Epithelial cell of prostate (primary cell): ENCODE measurements around the gene KRTAP10-7.
"Not testable (repeated sequence)": the region's sequence is repeated elsewhere in the genome, so short reads cannot be mapped to it uniquely, and the experiment has no call there.

ENCODE experiments used
- DNase-seq: peaks from one replicate; pipeline ENCODE4 v3.0.0-alpha.2; 2011; ENCODE audit warnings: low read depth, low spot score
- H3K27ac ChIP-seq: fragments of 450-650 bp; 2 replicates; pipeline ENCODE4 v1.5.1; 2017; ENCODE audit warnings: mild to moderate bottlenecking

The KRTAP10-7 gene

DNA sequence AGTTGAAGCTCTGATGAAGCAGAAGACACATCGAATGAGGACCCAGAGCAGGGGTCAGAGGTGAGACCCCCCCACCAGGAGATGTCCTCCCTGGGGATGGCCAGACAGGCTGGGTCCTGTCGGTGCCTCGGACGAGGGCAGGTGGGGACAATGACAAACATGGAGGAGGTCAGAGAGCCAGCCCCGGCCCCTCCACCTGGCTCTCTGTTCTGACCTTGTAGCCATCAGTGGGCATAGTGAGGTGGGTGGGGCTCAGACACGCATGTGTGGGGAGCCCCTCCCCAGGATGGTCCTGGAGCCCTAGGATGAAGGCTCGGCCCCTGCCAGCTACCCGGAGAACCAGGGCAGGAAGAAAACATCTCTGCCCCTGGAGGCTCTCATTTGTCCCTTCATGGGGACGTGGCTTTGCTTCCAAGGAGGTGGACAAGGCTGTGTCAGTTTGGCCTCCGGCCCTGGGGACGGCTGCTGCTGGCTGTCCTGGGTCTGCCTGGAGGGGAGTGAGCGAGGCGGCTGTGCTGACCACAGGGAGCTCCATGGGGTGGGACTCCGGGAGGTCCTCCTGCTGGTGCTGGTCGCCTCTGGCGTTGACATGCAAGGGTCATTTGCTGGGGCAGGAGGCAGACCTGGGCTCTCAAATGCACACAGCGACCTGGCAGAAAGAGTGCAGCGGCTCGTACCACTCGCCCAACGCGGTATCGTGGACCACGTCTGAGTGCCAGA, 10.7 kb upstream of the KRTAP10-7 start:
- no peak overlapping the region for H3K27ac ChIP-seq
- DNase-seq, result no peak

DNA sequence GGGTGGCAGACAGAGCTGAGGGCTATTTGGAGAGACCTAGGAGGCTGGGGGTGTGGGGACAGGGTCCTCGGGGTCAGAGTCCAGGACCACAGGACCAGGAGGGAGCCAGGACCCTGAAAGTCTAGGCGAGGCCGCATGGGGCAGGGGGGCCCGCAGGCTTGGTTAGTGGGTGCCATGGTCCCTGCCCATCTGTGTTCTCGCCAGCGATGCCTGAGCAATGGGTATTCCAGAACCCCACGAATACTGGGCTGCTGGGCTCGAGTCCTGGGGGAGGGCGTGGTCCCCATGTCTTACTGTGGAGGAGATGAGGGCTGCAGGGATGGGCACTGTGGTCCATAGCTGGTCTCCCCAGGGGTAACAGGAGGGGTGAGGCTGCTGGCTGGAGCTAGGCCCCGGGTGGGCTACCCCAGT, 10.1 kb upstream of the KRTAP10-7 start:
- no peak overlapping the region for H3K27ac ChIP-seq
- DNase-seq, result no peak

DNA sequence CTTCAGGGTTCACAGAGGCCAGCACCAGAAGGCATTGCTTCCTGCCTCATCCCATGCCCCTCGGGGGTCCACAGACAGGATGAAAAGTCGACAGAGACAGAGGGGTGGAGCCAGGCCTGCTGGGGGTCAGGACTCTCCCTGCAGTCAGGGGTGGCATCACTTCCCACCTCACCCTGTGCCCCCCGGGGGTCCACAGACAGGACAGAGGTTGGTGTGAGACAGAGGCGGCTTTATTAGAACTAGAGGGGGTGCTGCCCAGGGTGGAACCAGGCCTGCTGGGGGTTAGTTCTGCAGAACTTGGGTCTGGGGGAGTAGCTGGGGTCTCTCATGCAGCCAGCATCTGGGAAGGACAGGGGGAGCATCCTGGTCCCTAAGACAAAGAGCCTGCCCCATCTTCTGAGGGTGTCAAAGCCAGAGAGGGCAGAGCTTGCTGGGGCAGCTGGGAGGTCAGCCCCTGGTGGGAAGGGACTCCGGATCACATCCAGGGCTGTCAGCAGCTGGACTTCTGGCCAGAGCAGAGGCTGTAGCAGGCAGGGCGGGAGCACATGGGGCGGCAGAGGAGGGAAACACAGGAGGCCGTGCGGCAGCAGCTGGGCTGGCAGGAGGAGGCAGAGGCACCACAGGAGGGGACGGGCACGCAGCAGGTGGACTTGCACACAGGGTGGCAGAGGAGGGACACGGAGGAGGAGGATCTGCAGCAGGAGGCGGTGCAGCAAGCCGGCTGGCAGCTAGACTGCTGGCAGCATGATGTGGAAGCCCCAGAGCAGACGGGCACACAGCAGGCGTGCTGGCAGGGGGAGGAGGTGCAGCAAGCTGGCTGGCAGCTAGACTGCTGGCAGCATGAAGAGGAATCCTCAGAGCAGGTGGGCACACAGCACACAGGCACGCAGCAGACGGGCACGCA, 9.2 kb upstream of the KRTAP10-7 start:
- not testable (repeated sequence) for DNase-seq, H3K27ac ChIP-seq

DNA sequence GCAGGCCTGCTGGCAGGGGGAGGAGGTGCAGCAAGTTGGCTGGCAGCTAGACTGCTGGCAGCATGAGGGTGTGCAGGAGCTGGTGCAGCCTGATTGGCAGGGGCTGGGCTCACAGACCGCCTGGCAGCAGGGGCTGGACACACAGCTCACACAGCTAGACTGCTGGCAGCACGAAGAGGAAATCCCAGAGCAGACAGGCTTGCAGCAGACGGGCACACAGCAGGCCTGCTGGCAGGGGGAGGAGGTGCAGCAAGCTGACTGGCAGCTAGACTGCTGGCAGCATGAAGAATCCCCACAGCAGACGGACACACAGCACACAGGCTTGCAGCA, 8.6 kb upstream of the KRTAP10-7 start:
- DNase-seq, H3K27ac ChIP-seq: not testable (repeated sequence)

DNA sequence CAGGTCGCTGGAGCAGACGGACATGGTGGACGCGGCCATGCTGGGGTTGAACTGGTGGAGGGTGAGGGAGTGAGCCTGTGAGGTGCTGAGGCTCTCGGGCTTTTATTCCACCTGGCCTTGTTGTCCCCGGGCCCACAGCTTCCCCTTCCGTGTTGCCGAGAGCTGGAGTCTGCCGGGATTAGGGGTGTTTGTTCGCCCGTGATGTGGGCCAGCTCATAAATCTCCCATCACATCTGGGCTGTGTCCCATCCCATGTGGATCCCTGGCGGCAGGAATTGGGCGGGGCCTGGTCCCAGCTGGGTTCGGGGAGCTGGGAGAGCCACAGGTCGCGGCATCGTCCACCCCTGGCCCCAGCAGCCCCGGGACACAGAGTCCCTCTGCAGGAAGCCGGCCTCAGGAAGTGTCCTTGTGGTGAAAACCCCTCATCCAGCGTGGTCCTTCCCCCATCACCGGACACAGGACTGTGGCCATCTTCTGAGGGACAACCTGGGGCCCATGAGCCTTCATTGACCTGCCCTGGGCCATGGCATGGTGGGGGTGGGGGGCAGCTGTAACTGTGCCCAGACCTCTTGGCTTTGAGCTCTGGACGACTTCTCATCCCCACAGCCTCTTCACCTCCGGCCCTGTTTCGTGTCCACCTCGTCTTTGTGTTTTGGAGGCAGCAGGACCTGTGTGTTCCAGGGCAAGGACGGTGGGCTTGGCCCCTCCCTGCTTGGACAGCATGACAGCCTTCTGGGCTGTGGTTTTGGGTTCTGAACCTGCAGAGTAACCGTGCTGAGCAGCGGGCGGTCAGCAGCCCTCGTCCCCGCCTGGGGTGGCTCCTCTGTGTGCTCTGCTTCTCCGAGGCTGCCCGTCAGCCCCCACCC, 7.7 kb upstream of the KRTAP10-7 start, which contains the start of gene KRTAP10-6:
KRTAP10-6 (minus strand) TSS at position 60 of the 866 bp plus-strand sequence; CDS start at position 39, 21 bp downstream.
- DNase-seq, result no peak
- no peak within 1 kb of the TSS for H3K27ac ChIP-seq

DNA sequence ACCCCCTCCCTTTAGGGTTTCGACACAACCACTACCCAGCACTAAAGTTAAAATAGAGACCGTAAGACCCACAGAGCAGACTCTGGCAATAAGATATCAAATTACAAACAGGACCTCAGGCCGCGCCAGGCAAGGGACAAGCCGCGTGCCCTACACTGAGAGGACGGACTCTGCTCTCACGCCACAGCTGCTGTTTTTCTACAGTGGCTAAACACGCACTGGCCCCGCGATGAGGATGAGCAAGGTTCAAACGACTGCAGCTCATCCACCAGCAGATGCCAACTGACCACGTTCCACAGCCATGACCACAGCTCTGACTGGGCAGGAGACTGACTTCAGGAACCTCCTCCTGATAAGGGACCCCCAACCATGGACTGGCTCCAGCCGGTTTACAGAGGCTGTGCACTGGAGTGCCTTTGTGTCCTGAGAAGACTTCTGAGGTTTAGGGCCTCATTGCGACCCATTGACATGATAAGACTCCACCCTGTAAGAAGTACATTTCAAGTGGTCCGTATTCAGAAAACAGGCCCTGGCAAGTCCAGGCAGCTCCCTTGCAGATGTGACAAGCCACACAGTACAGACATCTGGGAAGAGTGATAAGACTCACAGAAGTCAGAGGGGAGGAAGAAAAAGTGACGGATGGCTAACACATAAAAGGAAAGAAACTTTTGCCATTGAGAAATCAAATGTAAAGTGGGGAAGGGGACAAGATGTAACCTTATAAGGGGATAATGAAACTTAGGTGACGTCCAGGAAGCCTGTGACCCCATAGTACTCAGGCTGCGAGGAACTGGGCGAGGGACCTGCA, 6.6 kb upstream of the KRTAP10-7 start:
- no peak overlapping the region for H3K27ac ChIP-seq
- DNase-seq, result no peak

DNA sequence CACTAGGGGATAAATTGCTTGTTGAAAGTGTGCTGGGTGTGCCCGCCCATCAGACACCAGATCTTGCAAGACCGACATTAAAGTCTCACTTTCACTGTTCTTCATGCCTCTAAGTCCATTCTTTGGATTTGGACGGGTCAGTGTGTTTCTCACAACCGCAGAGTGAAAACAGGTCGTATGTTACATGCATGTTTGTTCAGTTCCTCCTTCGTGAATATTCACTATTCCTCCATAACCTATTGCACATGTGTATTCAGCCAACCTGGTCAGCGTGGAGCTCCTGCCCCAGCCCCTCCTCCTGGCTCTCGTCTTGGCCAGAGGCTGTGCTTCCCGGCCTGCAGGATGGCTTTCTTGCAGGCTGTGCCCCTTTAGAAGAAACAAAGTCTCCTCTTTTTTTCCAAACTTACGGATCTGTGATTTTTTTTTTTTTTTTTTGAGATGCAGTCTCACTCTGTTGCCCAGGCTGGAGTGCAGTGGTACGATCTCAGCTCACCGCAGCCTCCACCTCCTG, 5.9 kb upstream of the KRTAP10-7 start:
- H3K27ac ChIP-seq, result no peak overlapping the region
- no peak for DNase-seq

DNA sequence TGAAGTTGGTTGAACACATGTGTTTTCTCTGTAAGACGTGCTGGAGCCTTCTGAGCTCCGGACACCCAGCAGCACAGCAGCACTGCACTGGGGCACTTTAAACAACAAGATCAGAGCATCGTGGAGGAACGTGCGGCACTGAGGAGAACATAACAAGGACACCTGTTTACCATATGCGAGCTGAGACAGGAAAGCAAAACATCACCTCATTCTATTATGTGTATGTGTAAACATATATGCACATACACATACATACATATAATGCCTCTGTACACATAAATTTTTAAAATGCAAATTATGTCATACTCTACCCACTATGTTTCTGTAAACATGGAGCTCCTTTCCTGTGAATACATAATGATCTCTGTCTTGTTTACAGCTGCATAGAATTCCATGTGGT, 4.9 kb upstream of the KRTAP10-7 start:
- no peak for DNase-seq
- H3K27ac ChIP-seq, result no peak overlapping the region

DNA sequence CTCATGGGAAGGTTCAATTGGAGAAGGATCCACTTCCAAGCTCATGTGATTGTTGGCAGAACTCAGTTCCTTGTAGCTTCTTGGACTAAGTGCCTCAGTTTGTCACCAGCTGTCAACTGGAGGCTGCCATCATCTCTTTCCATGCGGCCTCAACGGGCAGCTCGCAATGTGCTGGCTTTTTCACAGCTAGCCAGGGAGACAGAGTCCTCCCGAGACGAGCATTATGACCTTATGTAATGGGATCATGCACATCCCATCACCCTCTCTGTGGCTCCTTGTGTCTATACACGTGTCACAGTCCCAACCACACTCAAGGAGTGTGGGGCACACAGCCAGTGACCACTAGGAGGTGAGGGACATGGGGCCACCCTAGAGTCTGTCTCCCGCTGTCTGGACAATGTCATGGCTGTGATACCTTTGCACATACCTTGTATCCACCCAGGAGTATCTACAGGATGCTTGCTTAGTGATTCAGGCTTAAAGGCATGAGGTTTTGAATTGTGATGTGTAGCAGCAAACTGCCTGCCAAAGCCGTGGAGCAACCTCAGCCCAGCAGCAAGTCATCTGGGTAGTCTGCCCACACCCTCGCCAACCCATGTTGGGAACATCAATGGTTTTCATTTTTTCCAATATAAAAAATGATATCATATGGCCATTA, 4.2 kb upstream of the KRTAP10-7 start:
- peak; percentile 52 for DNase-seq
- H3K27ac ChIP-seq, result no peak overlapping the region

DNA sequence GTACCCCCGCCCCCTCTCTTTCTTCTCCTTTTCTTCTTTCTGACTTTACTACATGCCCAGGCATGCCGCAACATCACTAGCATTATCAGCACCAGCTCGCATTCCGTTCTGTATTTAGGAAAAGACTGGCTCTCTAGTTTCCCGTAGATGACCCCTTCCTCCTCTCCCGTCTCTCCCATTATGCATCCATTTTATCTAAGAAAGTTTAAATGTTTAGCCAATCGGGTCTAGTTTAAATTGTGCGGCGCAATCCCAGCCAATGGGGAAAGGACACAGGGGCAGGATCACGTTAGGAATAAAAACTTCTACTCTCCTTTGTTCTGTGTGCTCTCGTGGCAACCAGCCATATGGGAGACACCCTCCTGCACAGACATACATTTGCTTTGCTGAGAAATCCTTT, 2.3 kb upstream of the KRTAP10-7 start:
- H3K27ac ChIP-seq, result no peak overlapping the region
- DNase-seq, result no peak

DNA sequence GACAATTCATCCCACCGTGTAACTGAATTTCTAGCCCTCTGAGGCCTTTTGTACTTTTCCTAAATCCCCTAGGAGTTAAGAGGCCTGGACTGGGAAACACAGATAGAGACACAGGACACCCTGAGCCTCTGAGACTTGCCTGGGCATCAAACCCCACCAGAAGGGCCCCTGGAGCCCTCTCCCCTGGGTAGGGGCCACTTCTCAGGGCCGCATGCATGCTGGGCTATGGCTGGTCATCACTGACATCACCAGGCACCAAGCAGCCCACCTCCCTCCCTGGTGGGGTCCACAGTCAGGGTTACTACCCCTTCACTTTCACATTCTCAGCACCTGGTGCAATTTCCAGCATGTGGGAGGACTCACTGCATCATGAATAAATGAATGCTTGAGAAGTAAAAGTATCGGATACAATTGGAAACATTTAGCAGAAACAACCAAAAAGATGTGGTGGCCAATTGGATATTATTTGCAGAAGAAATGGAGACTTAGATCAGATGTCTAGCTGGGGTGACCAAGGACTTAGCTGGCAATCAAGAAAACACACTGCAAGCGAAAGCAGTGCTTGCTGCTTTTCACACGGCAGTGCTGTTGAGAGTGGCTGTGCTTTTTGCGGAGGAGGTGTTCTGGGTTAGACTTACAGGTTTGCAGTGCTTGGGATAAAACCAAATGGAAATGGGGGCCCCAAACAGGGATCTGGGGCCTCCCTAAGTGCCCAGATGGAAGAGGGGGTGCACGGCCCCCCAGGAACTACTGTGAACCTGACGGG, 950 bp upstream of the KRTAP10-7 start:
- H3K27ac ChIP-seq, result no peak overlapping the region
- DNase-seq, result no peak

DNA sequence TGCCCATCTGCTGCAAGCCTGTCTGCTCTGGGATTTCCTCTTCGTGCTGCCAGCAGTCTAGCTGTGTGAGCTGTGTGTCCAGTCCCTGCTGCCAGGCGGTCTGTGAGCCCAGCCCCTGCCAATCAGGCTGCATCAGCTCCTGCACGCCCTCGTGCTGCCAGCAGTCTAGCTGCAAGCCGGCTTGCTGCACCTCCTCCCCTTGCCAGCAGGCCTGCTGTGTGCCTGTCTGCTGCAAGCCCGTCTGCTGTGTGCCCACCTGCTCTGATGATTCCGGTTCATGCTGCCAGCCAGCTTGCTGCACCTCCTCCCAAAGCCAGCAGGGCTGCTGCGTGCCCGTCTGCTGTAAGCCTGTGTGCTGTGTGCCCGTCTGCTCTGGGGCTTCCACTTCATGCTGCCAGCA, 694 bp downstream of the KRTAP10-7 start:
- not testable (repeated sequence) for H3K27ac ChIP-seq, DNase-seq

DNA sequence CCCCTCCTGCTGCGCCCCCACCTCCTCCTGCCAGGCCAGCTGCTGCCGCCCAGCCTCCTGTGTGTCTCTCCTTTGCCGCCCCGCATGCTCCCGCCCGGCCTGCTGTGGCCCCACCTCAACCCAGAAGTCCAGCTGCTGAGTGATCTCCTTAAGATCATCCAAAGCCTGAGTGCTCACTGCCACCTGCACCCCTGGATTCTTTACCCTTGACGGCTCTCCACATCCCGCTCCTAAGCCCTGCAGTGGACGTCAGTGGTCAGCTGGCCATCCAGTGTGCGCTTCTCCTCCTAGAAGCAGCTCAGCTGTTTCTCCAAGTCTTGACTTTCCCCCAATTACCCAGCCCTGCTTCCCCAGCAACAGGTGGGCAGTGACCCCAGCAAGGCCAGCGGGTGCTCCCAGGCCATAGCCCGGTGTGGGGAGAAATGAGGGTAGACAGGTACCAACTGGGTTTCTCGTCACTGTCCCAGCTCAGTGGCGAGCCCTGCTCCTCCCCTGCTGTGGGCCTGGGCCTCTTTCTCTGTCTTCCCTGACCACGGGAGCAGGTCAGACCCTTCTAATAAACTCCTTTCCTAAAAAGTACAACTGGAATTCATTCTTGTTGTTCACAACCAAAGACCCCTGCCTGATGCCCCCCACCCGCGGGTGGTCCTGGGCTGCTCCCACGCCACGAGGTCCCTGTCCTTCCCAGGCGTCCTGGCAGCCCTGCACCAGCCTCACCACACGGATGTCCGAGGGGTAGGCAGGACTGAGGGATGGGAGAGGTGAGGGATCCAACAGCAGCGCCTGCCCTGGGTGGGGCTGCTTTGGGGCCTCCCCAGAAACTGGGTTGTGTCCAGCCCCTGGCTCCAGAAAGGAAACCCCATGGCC, 1.4 kb downstream of the KRTAP10-7 start:
- no peak overlapping the region for H3K27ac ChIP-seq
- DNase-seq, result no peak

DNA sequence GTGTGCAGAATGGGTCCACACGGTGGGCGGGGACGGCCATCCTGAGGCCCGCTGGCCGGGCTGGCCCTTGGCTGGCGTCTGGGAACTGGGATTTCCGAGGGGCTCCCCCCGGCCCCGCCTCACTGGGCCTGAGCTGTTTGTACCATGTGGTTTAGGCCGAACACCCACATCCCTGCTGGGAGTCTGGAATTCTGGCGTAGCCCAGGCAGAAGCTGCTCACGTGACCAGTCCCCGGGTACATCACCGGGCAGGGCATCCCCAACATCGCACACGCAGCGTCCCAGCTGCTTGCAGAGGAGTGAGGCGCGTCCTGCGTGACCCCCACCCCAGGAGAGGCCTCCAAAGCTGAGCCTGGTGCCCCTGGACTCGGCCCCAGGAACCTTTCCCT, 2.1 kb downstream of the KRTAP10-7 start:
- no peak for DNase-seq

DNA sequence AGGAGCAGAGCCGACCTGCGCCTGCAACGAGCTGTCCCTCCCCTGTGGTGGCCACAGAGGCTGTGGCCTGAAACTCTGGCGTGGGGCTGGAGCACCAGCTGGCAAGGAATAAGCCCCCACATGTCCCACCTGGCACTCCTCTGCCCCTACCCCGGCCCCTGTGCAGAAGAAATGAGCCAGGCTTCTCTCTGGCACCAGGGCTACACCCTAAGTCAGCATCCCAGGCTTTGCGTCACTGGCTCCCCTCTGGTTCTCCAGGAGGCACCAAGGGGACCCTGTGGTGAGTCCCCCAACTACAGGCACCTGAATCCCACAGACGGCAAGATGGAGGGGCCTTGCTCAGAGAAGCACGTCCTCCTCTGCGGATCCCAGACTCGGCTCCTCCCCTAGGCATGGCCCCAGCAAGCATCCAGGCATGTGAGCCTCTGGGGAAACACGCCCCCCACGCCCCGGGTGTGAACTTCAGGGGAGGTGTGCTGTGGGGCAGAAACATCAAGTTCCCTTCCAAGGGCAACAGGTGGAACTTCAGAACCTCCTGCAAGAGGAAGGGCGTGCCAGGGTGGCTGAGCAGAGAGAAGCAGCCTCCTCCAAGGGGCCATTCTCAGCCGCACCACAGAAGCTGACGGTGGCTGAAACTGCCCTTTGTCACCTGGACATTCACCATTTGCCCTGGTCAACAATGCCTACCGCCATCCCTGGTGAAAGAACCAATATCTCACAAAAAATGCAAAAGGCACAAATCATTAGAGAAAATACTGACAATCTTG, 2.9 kb downstream of the KRTAP10-7 start:
- no peak overlapping the region for H3K27ac ChIP-seq
- no peak for DNase-seq

More for the DNA sequence above, 2.1 kb downstream of the KRTAP10-7 start:
- no peak overlapping the region for H3K27ac ChIP-seq

DNA sequence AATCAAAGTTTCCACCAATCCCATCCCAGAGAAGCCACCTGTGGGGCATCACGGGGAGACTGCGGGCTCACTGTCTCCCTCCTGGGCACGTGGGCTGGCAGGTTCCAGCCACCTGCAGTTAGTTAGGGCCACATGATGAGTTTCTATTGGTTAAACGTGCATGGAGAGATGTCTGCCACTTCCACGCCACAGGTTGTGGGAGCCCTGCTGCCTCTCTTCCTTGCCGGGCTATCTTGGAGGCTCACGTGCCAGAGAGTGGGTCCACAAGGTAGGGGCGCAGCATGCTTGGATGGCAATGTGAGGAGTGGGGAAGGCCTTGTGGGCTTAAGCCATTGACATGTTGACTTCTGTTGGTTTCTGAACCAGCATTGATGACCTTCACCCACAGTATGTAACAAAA, 3.5 kb downstream of the KRTAP10-7 start:
- no peak overlapping the region for H3K27ac ChIP-seq
- DNase-seq, result no peak

DNA sequence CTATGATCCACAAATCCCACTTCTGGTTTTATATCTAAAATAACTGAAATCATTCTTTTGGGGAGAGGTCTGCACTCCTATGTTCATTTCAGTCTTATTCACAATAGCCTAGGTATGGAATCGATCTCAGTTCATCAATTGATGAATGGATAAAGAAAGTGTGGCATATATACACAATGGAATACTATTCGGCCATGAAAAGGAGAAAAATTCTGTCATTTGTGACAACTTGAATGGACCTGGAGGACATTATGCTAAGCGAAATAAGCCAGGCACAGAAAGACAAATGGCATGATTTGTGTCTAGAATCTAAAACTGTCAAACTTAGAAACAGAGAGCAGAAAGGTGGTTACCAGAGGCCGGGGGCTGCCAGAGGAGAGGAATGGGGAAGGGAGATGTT, 6.1 kb downstream of the KRTAP10-7 start:
- H3K27ac ChIP-seq, result no peak overlapping the region

More for the DNA sequence above, 6.1 kb downstream of the KRTAP10-7 start:
- DNase-seq, result no peak
